Stimulated activated CD4-positive, alpha-beta T cell treated with anti-CD3 and anti-CD28 coated beads, TNF-alpha, amount 100 ng/mL, for 4 hours (primary cell): ENCODE data around the gene MAJIN.

ENCODE experiments used
- DNase-seq, 3 experiments: peaks; one replicate each; pipeline ENCODE4 v3.0.0-alpha.2; 2020; ENCODE audit warnings: low read depth in 3 of 3

MAJIN gene

GRCh38 chr11:64911689-64912088 lies 60.2 kb downstream of the MAJIN start:
- no peak for DNase-seq

GRCh38 chr11:64911142-64911541 lies 60.8 kb downstream of the MAJIN start:
- DNase-seq: no peak

GRCh38 chr11:64910451-64911093 lies 61.3 kb downstream of the MAJIN start:
- DNase-seq: no peak

GRCh38 chr11:64909653-64910343 lies 62.1 kb downstream of the MAJIN start:
- DNase-seq: no peak

GRCh38 chr11:64908766-64909165 lies 63.1 kb downstream of the MAJIN start:
- no peak for DNase-seq

GRCh38 chr11:64906314-64906635 lies 65.6 kb downstream of the MAJIN start:
- DNase-seq: no peak

GRCh38 chr11:64905516-64906313 lies 66.2 kb downstream of the MAJIN start:
- DNase-seq: no peak

GRCh38 chr11:64903291-64903833 lies 68.5 kb downstream of the MAJIN start:
- DNase-seq: no peak

- DNase-seq: no peak
Measured at GRCh38 chr11:64902102-64902900, 69.6 kb downstream of the MAJIN start.

- DNase-seq: no peak
Measured at GRCh38 chr11:64900774-64901173, 71.1 kb downstream of the MAJIN start.

GRCh38 chr11:64900263-64900678 lies 71.6 kb downstream of the MAJIN start:
- peak; percentile 27 to 63 (median 51) for DNase-seq

- no peak for DNase-seq
Measured at GRCh38 chr11:64898541-64898940, 73.4 kb downstream of the MAJIN start.

- no peak for DNase-seq
Measured at GRCh38 chr11:64898076-64898445, 73.8 kb downstream of the MAJIN start.

- no peak for DNase-seq
Measured at GRCh38 chr11:64897381-64898075, 74.4 kb downstream of the MAJIN start.

GRCh38 chr11:64896448-64897022 lies 75.4 kb downstream of the MAJIN start:
- no peak for DNase-seq

- no peak for DNase-seq
Measured at GRCh38 chr11:64894812-64895452, 77.0 kb downstream of the MAJIN start.

- DNase-seq: peak; percentile 79 to 92 (median 85)
Measured at GRCh38 chr11:64894070-64894811, 77.7 kb downstream of the MAJIN start.

GRCh38 chr11:64893194-64894069 lies 78.5 kb downstream of the MAJIN start:
- DNase-seq: no peak

- no peak for DNase-seq
Measured at GRCh38 chr11:64892838-64893193, 79.1 kb downstream of the MAJIN start.
